H1 (cell line): Measurements from ENCODE around the gene MYLIP. TPM values are rescaled to one million over a fixed set of nuclear protein-coding genes. Genes with fewer than 3 reads are reported as not detected.

Source experiments
- TBP ChIP-seq: IDR thresholded peaks from 2 replicates; pipeline ENCODE4 v1.6.1; 2011; ENCODE audit warnings: low read depth, low read length, improper control_type of control experiment
- polyA plus RNA-seq, 7 experiments: library from polyadenylated mRNA; depleted of rRNA in 3 of 7; stranded (reverse) in 5 of 7; unstranded in 2 of 7; fragments of >200 nt in 5 of 7; fragments of 200-250 nt in 2 of 7; gene quantifications; 1 replicate in 5 of 7; 2 replicates in 1 of 7; 4 replicates in 1 of 7; pipeline versions ENCODE4 v1.2.1 to v1.2.3, GENCODE V29; 2011 to 2013; ENCODE audit warnings: missing spikeins in 2 of 7, mixed read lengths in 2 of 7
- total RNA-seq: library from RNA; stranded (reverse); fragmentation: NEBNext Ultra II Directional; extraction: Animal tissue kit (Norgen Biotek cat#: 25700); gene quantifications from 2 replicates; pipeline ENCODE4 v1.2.1, GENCODE V29; 2021
- TF ChIP-seq, protein P1 (sequence below): IDR thresholded peaks from 2 replicates; pipeline ENCODE4 v1.6.1; 2012; ENCODE audit warnings: inconsistent platforms

MYLIP gene
- total and polyA plus RNA-seq, 2 of the 8 experiments (the other 6 are each of a cell fraction or from before 2014, with no cell fraction given), result 21.1 to 26.9 TPM

DNA sequence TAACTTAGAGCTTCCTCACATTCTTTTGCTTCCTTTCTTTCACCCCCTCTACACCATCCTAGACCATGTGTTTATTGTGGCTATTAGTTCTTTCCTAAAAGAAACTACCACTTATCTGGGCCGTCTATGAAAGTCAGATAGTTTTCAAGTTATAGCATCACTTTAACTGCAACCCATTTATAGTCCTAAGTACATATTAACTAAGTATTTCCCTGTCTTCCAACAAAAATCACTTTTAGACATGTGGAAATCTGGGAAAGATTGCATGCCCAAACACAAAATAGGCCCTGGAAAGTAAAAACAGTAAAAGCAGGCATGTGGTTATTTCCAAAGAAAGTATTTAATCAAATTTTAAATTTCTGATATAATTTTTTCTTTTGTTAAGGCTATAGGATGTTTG lies 5.5 kb downstream of the MYLIP start (continued):
- no peak for TF ChIP-seq TBP
- TF ChIP-seq, protein P1, sequence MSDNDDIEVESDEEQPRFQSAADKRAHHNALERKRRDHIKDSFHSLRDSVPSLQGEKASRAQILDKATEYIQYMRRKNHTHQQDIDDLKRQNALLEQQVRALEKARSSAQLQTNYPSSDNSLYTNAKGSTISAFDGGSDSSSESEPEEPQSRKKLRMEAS, result no peak
